BLaER1 (cell line): ENCODE measurements around the gene TMCC3.
A peak's percentile ranks its signal among the peaks of the same experiment; 100 is the strongest.

Experiments
- H3K27ac ChIP-seq: shearing (Covaris generic); formaldehyde crosslinking; 2 replicates; pipeline ENCODE4 v1.8.1; 2022
- H3K27me3 ChIP-seq: shearing (Covaris generic); formaldehyde crosslinking; 2 replicates; pipeline ENCODE4 v1.8.1; 2022
- H3K36me3 ChIP-seq: shearing (Covaris generic); formaldehyde crosslinking; 2 replicates; pipeline ENCODE4 v1.8.1; 2022
- H3K4me1 ChIP-seq: shearing (Covaris generic); formaldehyde crosslinking; 2 replicates; pipeline ENCODE4 v1.8.1; 2022
- H3K4me2 ChIP-seq: shearing (Covaris generic); formaldehyde crosslinking; 2 replicates; pipeline ENCODE4 v1.8.1; 2022
- H3K4me3 ChIP-seq: shearing (Covaris generic); formaldehyde crosslinking; 2 replicates; pipeline ENCODE4 v1.8.1; 2022
- H3K9ac ChIP-seq: shearing (Covaris generic); formaldehyde crosslinking; 2 replicates; pipeline ENCODE4 v1.8.1; 2022
- H3K9me3 ChIP-seq: shearing (Covaris generic); formaldehyde crosslinking; 2 replicates; pipeline ENCODE4 v1.8.1; 2022
- H4K20me1 ChIP-seq: shearing (Covaris generic); formaldehyde crosslinking; 2 replicates; pipeline ENCODE4 v1.8.1; 2022
- Cebpa-rat ChIP-seq: shearing (Covaris generic); IDR thresholded peaks from 2 replicates; pipeline ENCODE4 v1.8.1; 2022

Gene TMCC3

DNA sequence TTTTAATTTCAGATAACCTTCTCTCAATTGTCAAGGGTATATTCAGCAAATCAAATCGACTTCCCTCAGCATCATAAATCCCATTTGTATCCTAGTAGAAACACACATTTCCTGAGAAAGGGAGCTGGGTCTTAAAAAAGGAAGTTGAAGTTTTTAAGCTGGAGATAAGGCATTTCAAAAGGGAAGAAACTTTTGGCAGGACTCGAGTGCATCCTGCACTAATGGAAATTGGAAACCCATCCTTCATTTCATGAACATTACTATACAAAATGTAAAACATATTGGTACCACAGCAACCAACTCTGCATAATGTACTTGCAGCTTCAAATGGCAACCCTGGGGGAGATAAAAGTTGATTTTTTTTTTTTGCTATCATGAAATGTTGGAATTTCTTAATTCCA lies 23.7 kb upstream of the TMCC3 start:
- no peaks in the 10 kb centered on the region for H4K20me1 ChIP-seq
- H3K27me3 ChIP-seq = no peaks in the 10 kb centered on the region
- no peaks in the 10 kb centered on the region for H3K9me3 ChIP-seq
- H3K4me2 ChIP-seq = no peak overlapping the region
- no peak overlapping the region for H3K9ac ChIP-seq
- no peak overlapping the region for H3K27ac ChIP-seq
- H3K4me1 ChIP-seq = peaks cover 14% of the 10 kb centered on the region
- TF ChIP-seq Cebpa-rat = no peak
- no peak overlapping the region for H3K4me3 ChIP-seq
- H3K36me3 ChIP-seq = no peaks in the 10 kb centered on the region

DNA sequence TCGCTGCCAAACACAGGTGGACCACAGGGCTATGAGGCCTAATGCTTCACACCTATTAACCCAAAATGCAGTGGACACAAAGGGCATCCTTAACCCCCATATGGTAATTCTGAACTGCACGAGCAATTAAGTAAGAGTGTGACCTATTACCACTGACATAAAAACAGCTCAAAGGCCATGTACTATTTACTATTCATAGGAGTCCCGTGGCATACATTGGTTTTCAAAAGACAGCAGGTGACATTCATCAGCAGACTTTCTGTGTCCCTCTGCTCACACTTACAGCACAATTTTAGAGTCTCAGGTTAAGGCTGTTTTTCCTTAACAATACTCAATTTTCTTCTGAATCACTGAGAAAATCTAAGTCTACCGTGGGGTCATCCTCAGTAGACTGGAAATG lies 23.1 kb upstream of the TMCC3 start:
- no peaks in the 10 kb centered on the region for H4K20me1 ChIP-seq
- H3K9ac ChIP-seq = no peak overlapping the region
- H3K9me3 ChIP-seq = no peaks in the 10 kb centered on the region
- no peak overlapping the region for H3K4me3 ChIP-seq
- no peaks in the 10 kb centered on the region for H3K27me3 ChIP-seq
- H3K4me2 ChIP-seq = no peak overlapping the region
- no peaks in the 10 kb centered on the region for H3K36me3 ChIP-seq
- H3K4me1 ChIP-seq = peaks cover 14% of the 10 kb centered on the region
- TF ChIP-seq Cebpa-rat = no peak
- H3K27ac ChIP-seq = no peak overlapping the region

DNA sequence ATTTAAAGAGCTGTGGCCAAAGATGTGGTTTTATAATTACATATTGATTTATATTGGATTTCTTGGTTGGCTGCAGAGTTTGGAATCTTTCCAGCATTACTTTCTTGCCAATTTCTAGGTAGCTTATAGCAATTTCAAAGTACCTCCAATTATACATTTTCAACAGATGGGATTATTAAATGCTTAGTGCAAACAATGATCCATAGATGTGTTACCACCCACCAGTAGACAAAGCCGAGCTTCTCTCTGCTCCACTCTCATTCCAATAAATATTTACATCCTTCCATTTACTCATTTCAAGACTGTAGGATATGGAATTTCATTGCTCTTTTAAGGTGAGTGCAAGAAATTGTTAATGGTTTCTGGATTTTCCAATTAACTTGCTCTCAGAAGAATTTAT lies 21.6 kb upstream of the TMCC3 start:
- Histone ChIP-seq H3K27ac (no peak overlapping the region), H3K36me3 (no peaks in the 10 kb centered on the region), H3K9ac (no peak overlapping the region), H3K27me3 (no peaks in the 10 kb centered on the region), H3K4me2 (no peak overlapping the region), H4K20me1 (no peaks in the 10 kb centered on the region), H3K4me3 (no peak overlapping the region), H3K4me1 (peaks cover 14% of the 10 kb centered on the region), H3K9me3 (no peaks in the 10 kb centered on the region)
- TF ChIP-seq Cebpa-rat = no peak

DNA sequence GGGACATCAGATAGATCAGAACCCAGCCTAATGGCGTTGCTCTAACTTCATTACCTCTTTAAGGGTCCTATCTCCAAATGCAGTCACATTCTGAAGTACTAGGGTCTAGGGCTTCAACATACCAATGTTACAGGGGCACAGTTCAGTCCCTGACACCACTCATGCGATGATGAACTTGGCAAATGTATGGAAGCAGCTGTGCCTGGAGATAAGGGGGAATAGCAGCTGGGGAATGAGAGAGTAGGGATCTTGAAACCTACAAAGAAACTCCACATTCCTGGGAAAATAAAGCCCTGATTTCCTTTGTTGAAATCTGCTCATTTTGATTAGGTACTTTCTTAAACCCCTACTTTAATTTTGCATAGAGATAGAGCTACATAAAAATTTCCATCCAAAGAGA lies 20.5 kb upstream of the TMCC3 start:
- Histone ChIP-seq H3K36me3 (no peaks in the 10 kb centered on the region), H3K4me3 (no peak overlapping the region), H3K4me1 (peaks cover 4% of the 10 kb centered on the region), H3K27me3 (no peaks in the 10 kb centered on the region), H4K20me1 (no peaks in the 10 kb centered on the region), H3K9ac (no peak overlapping the region), H3K27ac (no peak overlapping the region), H3K9me3 (no peaks in the 10 kb centered on the region), H3K4me2 (no peak overlapping the region)
- TF ChIP-seq Cebpa-rat = no peak

DNA sequence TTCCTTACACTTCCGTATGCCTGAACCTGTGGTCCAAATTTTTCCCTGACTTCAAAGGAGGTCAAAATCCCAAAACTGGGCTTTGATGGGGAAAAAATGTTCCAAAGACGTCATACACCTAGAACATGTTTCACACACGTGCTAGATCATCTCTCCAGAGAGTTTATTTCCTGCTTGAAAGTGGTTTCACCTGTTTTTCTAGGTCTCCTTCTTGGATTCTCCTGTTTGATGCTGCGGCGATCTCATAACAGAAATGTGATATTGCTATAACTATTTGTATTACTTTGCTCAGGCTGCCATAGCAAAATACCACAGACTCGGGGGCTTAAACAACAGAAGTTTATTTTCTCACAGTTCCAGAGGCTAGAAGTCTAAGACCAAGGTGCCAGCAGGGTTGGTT lies 19.7 kb upstream of the TMCC3 start:
- H3K4me3 ChIP-seq = no peak overlapping the region
- no peak for TF ChIP-seq Cebpa-rat

DNA sequence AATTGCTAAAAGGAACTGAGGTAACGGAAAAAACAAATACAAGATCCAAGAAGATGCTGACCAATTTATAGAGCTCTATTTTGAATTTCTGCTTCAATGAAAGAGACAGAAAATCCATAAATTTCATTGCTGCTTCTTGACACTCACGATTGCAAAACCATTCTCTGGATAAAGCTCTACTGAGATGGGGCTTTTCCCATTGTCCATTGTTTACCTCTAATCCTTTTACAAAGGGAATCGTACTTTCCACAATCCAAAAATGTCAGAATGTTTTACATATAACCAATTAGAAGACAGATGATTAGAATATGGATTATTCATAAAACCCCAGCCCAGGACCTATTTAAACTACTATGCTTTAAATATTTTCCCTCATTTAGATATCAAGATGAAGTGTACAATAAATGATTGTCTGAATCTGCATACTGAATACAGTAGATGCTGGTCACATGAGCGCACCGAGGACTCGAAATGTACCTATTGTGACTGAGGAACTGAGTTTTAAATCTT lies 16.7 kb upstream of the TMCC3 start:
- H4K20me1 ChIP-seq = no peaks in the 10 kb centered on the region
- H3K4me2 ChIP-seq = no peak overlapping the region
- H3K36me3 ChIP-seq = no peaks in the 10 kb centered on the region
- H3K27ac ChIP-seq = no peak overlapping the region
- H3K9ac ChIP-seq = no peak overlapping the region
- H3K27me3 ChIP-seq = no peaks in the 10 kb centered on the region
- H3K4me1 ChIP-seq = peaks cover 20% of the 10 kb centered on the region
- H3K4me3 ChIP-seq = no peak overlapping the region
- H3K9me3 ChIP-seq = no peaks in the 10 kb centered on the region
- no peak for TF ChIP-seq Cebpa-rat

More for the DNA sequence above, 19.7 kb upstream of the TMCC3 start:
- Histone ChIP-seq H3K27ac (no peak overlapping the region), H3K4me1 (no peaks in the 10 kb centered on the region), H4K20me1 (no peaks in the 10 kb centered on the region), H3K27me3 (no peaks in the 10 kb centered on the region), H3K9ac (no peak overlapping the region), H3K9me3 (no peaks in the 10 kb centered on the region), H3K4me2 (no peak overlapping the region), H3K36me3 (no peaks in the 10 kb centered on the region)

DNA sequence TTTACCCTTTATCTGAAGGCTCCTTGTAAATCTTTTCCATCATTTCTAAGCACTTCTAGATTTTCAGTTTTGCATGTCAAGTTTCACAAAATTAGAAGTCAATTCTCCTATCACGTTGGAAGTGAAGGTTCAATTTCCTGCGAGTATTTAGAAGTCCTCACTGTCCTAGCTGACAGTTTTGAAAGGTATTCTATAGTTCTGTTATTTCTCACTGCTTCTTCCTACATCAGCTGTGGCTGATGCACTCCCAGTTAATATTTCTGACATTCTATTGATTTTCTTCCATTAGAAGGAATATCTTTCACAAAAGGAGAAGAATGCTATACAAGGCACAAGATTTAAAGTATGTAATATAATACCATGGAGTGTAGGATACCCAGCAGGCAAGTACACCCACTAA lies 15.8 kb upstream of the TMCC3 start:
- Histone ChIP-seq H4K20me1 (no peaks in the 10 kb centered on the region), H3K4me1 (peaks cover 23% of the 10 kb centered on the region), H3K4me3 (no peak overlapping the region), H3K27ac (no peak overlapping the region), H3K36me3 (no peaks in the 10 kb centered on the region), H3K9me3 (no peaks in the 10 kb centered on the region), H3K9ac (no peak overlapping the region), H3K4me2 (no peak overlapping the region), H3K27me3 (no peaks in the 10 kb centered on the region)
- TF ChIP-seq Cebpa-rat = no peak

DNA sequence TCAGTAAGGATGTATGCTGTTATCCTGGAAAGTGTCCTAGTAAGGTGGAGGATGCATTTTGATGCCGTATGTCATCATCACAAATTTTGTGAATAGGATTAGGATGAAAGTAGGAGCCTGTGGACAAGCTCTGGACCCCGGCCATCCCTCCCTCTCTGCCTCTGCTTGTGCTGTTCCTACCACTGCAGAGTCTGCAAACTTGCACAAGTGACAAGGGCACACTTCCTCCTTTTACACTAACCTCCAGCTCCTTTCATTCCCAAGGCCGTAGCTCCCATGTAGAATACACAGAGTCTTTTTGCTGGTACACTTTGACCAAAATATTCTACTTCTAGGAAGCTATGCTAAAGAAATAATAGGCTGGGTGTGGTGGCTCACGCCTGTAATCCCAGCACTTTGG lies 13.3 kb upstream of the TMCC3 start:
- H3K27me3 ChIP-seq = no peaks in the 10 kb centered on the region
- no peak for TF ChIP-seq Cebpa-rat
- H3K9ac ChIP-seq = no peak overlapping the region
- H3K36me3 ChIP-seq = no peaks in the 10 kb centered on the region
- H3K4me3 ChIP-seq = no peak overlapping the region
- peak overlapping the region; percentile 53 for H3K4me2 ChIP-seq
- H3K27ac ChIP-seq = no peak overlapping the region
- H3K4me1 ChIP-seq = peaks cover 23% of the 10 kb centered on the region
- no peaks in the 10 kb centered on the region for H4K20me1 ChIP-seq
- H3K9me3 ChIP-seq = no peaks in the 10 kb centered on the region

DNA sequence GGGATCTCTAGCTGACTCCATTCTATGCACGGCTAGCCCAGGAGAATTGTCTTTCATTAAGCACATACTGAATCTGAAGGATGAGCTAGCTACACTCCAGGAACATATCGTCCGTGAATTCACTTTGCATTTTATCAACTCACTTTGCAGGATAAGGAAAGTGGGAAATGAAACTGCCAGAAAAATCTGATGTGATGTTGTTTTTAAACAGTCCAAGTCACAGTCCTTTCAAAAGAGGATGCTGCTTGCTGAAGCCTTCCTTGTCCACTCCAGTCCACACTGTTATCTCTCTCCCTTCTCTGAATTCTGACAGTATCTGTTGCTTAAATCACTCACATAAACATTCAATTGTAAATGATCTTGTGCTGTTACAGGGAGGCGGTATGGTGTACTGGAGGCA lies 12.7 kb upstream of the TMCC3 start:
- TF ChIP-seq Cebpa-rat = no peak
- H3K4me2 ChIP-seq = peak overlapping the region; percentile 53

DNA sequence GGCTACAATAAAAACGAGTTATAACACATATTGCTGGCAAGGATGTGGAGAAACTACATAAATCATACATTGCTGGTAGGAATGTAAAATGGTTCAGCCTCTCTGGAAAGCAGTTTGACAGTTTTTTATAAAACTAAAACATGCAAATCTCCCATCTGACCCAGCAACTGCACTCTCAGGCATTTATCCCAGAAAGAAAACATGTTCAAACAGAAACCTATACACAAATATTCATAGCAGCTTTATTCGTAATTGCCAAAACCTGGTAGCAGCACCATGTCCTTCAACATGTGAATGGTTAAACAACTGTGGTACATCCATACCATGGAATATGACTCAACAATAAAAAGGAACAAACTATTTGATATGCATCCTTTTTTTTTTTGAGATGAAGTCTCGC lies 10.1 kb upstream of the TMCC3 start:
- peaks cover 23% of the 10 kb centered on the region for H3K4me1 ChIP-seq

More for the DNA sequence above, 12.7 kb upstream of the TMCC3 start:
- no peaks in the 10 kb centered on the region for H4K20me1 ChIP-seq
- no peaks in the 10 kb centered on the region for H3K27me3 ChIP-seq
- no peak overlapping the region for H3K9ac ChIP-seq
- H3K4me1 ChIP-seq = peaks cover 23% of the 10 kb centered on the region
- no peak overlapping the region for H3K27ac ChIP-seq
- no peaks in the 10 kb centered on the region for H3K36me3 ChIP-seq
- no peaks in the 10 kb centered on the region for H3K9me3 ChIP-seq
- H3K4me3 ChIP-seq = no peak overlapping the region

DNA sequence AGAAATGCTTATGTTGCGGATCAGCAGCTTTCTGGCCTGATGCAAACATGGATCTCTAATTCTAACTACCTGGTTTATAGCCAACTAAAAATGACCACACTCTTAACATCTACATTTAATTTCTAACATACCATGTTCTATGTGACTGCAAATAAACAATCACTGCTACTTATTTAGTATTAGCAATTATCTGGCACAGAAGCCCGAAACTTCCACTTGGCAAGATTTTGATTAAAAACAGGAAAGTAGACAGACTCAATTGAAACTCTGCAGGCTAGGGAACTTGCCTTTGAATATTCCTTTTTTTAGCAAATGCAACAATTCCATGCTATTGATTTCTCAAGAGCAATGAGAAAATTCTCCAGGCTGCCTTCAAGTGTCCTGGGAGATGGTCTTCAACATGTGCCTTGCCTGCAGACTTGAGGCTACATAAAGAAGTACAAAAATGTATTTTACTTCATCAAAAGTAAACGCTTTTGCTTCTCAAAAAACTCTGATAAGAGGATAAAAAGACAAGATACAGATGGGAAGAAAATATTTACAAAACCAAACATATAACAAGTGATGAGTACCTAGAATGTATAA lies 9.1 kb upstream of the TMCC3 start:
- no peak overlapping the region for H3K27ac ChIP-seq
- H3K4me1 ChIP-seq = peaks cover 23% of the 10 kb centered on the region
- no peaks in the 10 kb centered on the region for H3K9me3 ChIP-seq
- no peak overlapping the region for H3K4me2 ChIP-seq
- no peak overlapping the region for H3K4me3 ChIP-seq
- no peak overlapping the region for H3K9ac ChIP-seq
- no peaks in the 10 kb centered on the region for H4K20me1 ChIP-seq
- H3K27me3 ChIP-seq = no peaks in the 10 kb centered on the region
- no peaks in the 10 kb centered on the region for H3K36me3 ChIP-seq
- TF ChIP-seq Cebpa-rat = no peak

More for the DNA sequence above, 10.1 kb upstream of the TMCC3 start:
- Histone ChIP-seq H3K36me3 (no peaks in the 10 kb centered on the region), H3K4me3 (no peak overlapping the region), H3K27me3 (no peaks in the 10 kb centered on the region), H3K9ac (no peak overlapping the region), H4K20me1 (no peaks in the 10 kb centered on the region), H3K27ac (no peak overlapping the region), H3K4me2 (no peak overlapping the region), H3K9me3 (no peaks in the 10 kb centered on the region)
- no peak for TF ChIP-seq Cebpa-rat
